Measurements from ENCODE around the gene SEC24D. TPM values are rescaled to one million over a fixed set of nuclear protein-coding genes. Genes with fewer than 3 reads are reported as not detected.

Gene SEC24D
- total RNA-seq, 1 experiment from 2014 or later: 13.4 TPM

DNA sequence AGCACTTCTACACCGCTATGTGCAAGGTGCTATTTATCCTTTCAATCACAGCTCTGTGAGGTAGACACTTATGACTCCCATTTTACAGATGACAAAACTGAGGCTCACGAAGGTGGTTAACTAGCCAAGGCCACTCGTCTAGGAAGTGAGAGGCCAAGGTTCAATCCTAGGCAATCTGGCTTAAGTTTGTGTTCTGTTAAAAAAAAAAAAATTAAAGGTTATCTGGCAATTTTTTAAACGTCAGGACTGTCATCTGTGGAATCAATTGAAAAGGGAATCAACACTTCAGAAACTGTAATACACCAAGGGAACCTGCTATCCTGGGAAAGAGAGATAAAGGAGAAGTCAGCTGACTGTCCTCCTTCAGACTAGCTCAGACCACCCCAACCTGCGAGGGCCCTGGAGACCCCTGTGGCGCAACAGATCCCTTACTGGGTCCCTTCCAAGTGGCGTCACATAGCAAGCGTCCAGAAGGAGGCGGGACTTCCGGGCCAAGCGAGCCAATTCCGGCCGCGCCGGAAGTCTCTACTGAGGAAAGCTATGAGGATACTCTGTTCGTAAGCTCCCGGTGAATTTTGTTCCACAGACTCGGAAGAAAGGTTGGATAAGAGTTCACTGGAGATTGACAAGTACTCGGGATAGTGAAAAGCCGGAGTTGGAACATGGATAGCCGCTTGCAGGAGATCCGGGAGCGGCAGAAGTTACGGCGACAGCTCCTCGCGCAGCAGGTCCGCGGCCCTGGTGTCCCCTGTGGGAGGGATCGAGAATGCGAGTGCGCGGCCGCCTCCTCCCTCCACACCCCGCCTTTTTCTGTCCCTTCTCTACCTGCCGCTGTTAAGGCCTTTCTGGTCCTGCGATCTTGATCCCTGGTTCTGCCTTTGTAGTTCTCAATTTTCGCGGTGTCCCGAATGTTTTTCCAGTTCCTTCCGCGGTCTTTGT is 150.8 kb downstream of the SEC24D start, which contains the start of gene METTL14:
TSS of gene METTL14 (plus strand) at position 520 of the 939 bp plus-strand sequence. CDS start at position 663, 143 bp downstream.
- Histone ChIP-seq H3K27ac (ENCODE audit: low read length) (peak within 1 kb of the TSS; percentile 78), H3K27me3 (ENCODE audit: control insufficient read depth, insufficient read depth, low read length) (no peaks in the 10 kb centered on the region), H3K9me3 (ENCODE audit: control insufficient read depth, insufficient read depth, low read depth, low read length) (no peaks in the 10 kb centered on the region), H3K4me1 (ENCODE audit: control insufficient read depth, insufficient read depth, low read length) (peaks cover 7% of the 10 kb centered on the region; the same call in 1 of the 2 replicates), H3K4me3 (ENCODE audit: low read depth in 2 of 2, low read length in 2 of 2) (peak within 1 kb of the TSS; percentile 85 to 98), H3K36me3 (ENCODE audit: control insufficient read depth, insufficient read depth, low read length) (peaks cover 6% of the 10 kb centered on the region; the same call in 1 of the 2 replicates)
- CTCF ChIA-PET: interaction anchor here (0.7 kb wide), 1 partner anchor 105 kb away, joined by 4 read pairs; no protein-coding TSS in a partner anchor
- intact Hi-C loops (cut with micrococcal nuclease; ENCODE audit: unreplicated experiment): no loop called here
- ATAC-seq (peak; percentile 99), DNase-seq (ENCODE audit: low read depth, low spot score) (peak; percentile 77)
- in situ Hi-C loops (cut with HindIII; ENCODE audit: low pct_unique_long_range_greater_than_20kb, low sequenced_read_pairs): no loop called here
- POLR2A ChIA-PET: no interaction called here
- TSS peak; percentile 96 for BruUV-seq (replicated peaks)
- TF ChIP-seq POLR2AphosphoS5 (IDR thresholded peaks at IDR 0.05; ENCODE audit: low read depth, low read length) (peak; percentile 85), REST (IDR thresholded peaks at IDR 0.05; ENCODE audit: insufficient read depth in 1 of 2, low read depth in 2 of 2, low read length in 1 of 2) (no peak)

- in situ Hi-C loops (cut with HindIII; ENCODE audit: low pct_unique_long_range_greater_than_20kb, low sequenced_read_pairs): no loop called here
- Histone ChIP-seq H3K4me3 (ENCODE audit: low read depth in 2 of 2, low read length in 2 of 2) (no peak overlapping the region), H3K4me1 (ENCODE audit: control insufficient read depth, insufficient read depth, low read length) (peaks cover 7% of the 10 kb centered on the region; the same call in 1 of the 2 replicates), H3K36me3 (ENCODE audit: control insufficient read depth, insufficient read depth, low read length) (peaks cover 6% of the 10 kb centered on the region; the same call in 1 of the 2 replicates), H3K27me3 (ENCODE audit: control insufficient read depth, insufficient read depth, low read length) (no peaks in the 10 kb centered on the region), H3K27ac (ENCODE audit: low read length) (no peak overlapping the region), H3K9me3 (ENCODE audit: control insufficient read depth, insufficient read depth, low read depth, low read length) (no peaks in the 10 kb centered on the region)
- ATAC-seq (no peak), DNase-seq (ENCODE audit: low read depth, low spot score) (no peak)
- intact Hi-C loops (cut with micrococcal nuclease; ENCODE audit: unreplicated experiment): no loop called here
- BruUV-seq (replicated peaks): no TSS peak
- ChIA-PET CTCF (no interaction called here), POLR2A (no interaction called here)
- no peak for TF ChIP-seq REST (IDR thresholded peaks at IDR 0.05; ENCODE audit: insufficient read depth in 1 of 2, low read depth in 2 of 2, low read length in 1 of 2)
- TF ChIP-seq, protein P1, sequence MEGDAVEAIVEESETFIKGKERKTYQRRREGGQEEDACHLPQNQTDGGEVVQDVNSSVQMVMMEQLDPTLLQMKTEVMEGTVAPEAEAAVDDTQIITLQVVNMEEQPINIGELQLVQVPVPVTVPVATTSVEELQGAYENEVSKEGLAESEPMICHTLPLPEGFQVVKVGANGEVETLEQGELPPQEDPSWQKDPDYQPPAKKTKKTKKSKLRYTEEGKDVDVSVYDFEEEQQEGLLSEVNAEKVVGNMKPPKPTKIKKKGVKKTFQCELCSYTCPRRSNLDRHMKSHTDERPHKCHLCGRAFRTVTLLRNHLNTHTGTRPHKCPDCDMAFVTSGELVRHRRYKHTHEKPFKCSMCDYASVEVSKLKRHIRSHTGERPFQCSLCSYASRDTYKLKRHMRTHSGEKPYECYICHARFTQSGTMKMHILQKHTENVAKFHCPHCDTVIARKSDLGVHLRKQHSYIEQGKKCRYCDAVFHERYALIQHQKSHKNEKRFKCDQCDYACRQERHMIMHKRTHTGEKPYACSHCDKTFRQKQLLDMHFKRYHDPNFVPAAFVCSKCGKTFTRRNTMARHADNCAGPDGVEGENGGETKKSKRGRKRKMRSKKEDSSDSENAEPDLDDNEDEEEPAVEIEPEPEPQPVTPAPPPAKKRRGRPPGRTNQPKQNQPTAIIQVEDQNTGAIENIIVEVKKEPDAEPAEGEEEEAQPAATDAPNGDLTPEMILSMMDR (IDR thresholded peaks at IDR 0.05): no peak
- no peak for TF ChIP-seq POLR2AphosphoS5 (IDR thresholded peaks at IDR 0.05; ENCODE audit: low read depth, low read length)
- TF ChIP-seq SIN3A (IDR thresholded peaks at IDR 0.05; ENCODE audit: borderline replicate concordance, insufficient read depth, low read depth, low read length): no peak
- no peak for TF ChIP-seq TCF7L2 (IDR thresholded peaks at IDR 0.05; ENCODE audit: low read depth, low read length)
These were observed 152.4 kb downstream of the SEC24D start for GRCh38 chr4:118683513-118683912.

All from Panc1 (cell line).